ENCODE results near the gene PLEKHH2. TPM values are rescaled to one million over a fixed set of nuclear protein-coding genes. Genes with fewer than 3 reads are reported as not detected.
"Not testable (repeated sequence)": the region's sequence is repeated elsewhere in the genome, so short reads cannot be mapped to it uniquely, and the experiment has no call there.

PLEKHH2 gene
- total and polyA plus RNA-seq, 5 experiments from 2014 or later, result 0.13 to 6.4 (median 3.3) TPM; not detected in 1

DNA sequence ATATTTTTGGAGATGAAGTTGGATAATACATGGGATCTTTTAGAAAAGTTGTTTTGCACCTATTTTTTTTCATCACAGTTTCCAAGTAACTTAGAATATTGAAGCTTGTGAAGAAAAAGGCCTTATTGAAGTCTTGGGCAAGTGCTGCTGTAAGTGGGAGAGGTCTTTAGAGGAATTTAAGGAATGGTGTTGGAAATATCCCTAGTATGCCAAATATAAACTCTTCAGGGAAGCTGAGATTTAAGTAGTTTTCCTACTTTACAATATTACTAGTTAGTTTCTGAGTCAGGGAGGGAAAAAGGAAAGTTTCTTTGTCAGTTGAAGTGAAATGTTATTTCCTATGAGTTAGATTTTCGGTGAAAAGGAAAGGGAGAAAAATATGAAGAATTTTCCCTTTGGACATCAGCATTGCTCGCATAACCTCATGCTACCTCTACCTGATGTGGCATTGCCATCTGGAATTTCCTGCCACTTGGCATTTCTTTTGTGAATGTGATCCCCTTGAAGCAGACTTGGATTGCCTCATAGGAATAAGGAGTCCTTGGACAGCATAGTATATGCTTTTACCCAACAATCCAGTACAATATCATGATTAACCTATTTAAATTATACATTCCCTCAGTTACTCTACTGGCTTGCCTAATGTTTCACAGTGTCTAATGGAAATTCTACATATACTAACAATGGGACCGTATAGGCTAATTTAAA, 12.1 kb downstream of the PLEKHH2 start:
- ATAC-seq (no peak), DNase-seq (no peak)
- H3K27ac Mint-ChIP-seq, result no peak overlapping the region
- peaks cover 2 to 18% (median 4%) of the 10 kb centered on the region in 5 donors for H3K27me3 Mint-ChIP-seq
- POLR2A ChIA-PET, result no interaction called here
- H3K36me3 Mint-ChIP-seq, result peaks cover 0 to 10% (median 4%) of the 10 kb centered on the region in 3 donors
- H3K4me1 Mint-ChIP-seq, result no peaks in the 10 kb centered on the region
- no peaks in the 10 kb centered on the region for H3K9me3 Mint-ChIP-seq
- no peak overlapping the region for H3K4me3 Mint-ChIP-seq

DNA sequence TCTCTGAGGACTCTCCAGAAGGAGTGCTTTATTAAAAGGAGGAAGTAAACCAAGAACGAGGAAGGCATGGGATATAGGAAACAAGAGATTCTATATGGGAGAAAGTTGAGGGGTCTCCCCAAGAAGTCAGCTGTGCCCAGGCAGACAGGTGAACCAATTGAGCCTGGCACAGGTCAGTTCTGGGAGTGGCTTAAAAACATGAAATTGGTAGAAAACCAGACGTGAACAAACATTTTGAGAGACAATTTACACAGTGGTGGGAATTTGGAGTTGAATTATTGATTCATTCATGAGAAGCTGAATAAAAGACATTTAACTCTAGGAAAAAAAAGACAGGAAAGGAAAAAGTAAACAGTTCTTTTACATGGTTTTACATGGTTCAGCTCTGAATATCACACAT, 16.4 kb downstream of the PLEKHH2 start:
- peaks cover 3 to 18% (median 5%) of the 10 kb centered on the region in 5 donors for H3K27me3 Mint-ChIP-seq
- DNase-seq (no peak), ATAC-seq (no peak)
- POLR2A ChIA-PET, result no interaction called here
- H3K36me3 Mint-ChIP-seq, result peaks cover 0 to 11% (median 10%) of the 10 kb centered on the region in 3 donors
- H3K27ac Mint-ChIP-seq, result no peak overlapping the region
- H3K4me1 Mint-ChIP-seq, result no peaks in the 10 kb centered on the region
- no peak overlapping the region for H3K4me3 Mint-ChIP-seq
- no peaks in the 10 kb centered on the region for H3K9me3 Mint-ChIP-seq

GRCh38 chr2:43657241-43657640, 20.2 kb downstream of the PLEKHH2 start:
- DNase-seq (no peak), ATAC-seq (no peak)
- Mint-ChIP-seq H3K36me3 (peaks cover 2 to 13% (median 10%) of the 10 kb centered on the region in 3 donors), H3K4me1 (no peaks in the 10 kb centered on the region), H3K4me3 (no peak overlapping the region), H3K27ac (no peak overlapping the region), H3K9me3 (peaks cover 0 to 5% (median 0%) of the 10 kb centered on the region in 9 donors), H3K27me3 (peaks cover 3 to 17% (median 5%) of the 10 kb centered on the region in 5 donors)
- POLR2A ChIA-PET, result no interaction called here

- POLR2A ChIA-PET, result no interaction called here
- Mint-ChIP-seq H3K9me3 (peaks cover 6 to 23% (median 11%) of the 10 kb centered on the region in 9 donors), H3K4me1 (peaks cover 2 to 9% (median 3%) of the 10 kb centered on the region in 4 donors), H3K27ac (peak overlapping the region in 1 of 10 donors; percentile 53), H3K27me3 (peaks cover 7 to 27% (median 9%) of the 10 kb centered on the region in 5 donors), H3K4me3 (peak overlapping the region; percentile 7 to 73 (median 60)), H3K36me3 (peaks cover 0 to 26% (median 2%) of the 10 kb centered on the region in 3 donors)
- DNase-seq, result no peak
- ATAC-seq, result no peak
Observed at GRCh38 chr2:43675646-43676321, 38.7 kb downstream of the PLEKHH2 start.

DNA sequence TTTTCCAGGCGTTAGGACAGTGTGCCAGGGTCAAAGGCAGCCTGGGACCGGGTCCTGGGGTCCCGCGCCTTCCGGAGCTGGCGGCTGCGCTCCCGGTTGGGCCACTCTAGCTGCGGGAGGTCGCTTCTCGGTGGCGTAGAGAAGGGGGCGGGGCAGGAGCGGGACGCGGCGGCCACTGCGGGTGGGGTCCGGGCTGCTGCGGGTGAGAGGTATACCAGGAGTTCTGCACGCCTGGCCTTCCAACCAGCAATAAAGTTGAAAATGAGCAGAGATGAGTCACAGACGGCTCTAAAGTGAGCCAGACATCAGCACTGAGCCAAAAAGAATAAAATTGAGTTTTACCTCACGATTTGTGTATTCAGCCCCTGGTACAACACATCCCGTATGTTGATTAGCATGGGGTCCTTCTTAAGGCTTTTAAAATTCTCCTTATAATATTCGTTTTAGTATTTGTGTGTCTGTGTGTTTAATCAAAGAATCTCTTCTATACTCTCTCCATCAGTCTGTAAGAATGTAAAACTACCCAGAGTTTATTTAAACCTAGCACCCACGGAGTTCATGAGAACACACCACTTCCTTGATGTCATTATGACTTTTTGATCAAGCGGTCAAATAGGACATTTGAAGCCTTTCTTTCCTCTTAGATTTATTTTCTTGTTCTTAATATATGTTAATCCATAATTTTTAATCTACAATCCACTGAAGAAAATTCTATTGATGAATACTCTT, 39.4 kb downstream of the PLEKHH2 start, which contains the start of gene C1GALT1C1L:
Gene C1GALT1C1L (minus strand): TSS at position 108 of the 729 bp plus-strand sequence. CDS start 107 bp downstream, at position 1.
- H3K4me3 Mint-ChIP-seq, result peak within 1 kb of the TSS; percentile 7 to 73 (median 60)
- DNase-seq (peak in 6 of 10 donors; percentile 2 to 23 (median 14)), ATAC-seq (peak; percentile 66 to 76)
- peaks cover 6 to 23% (median 11%) of the 10 kb centered on the region in 9 donors for H3K9me3 Mint-ChIP-seq
- peak within 1 kb of the TSS in 1 of 10 donors; percentile 53 for H3K27ac Mint-ChIP-seq
- POLR2A ChIA-PET, result no interaction called here
- H3K4me1 Mint-ChIP-seq, result peaks cover 2 to 9% (median 3%) of the 10 kb centered on the region in 4 donors
- peaks cover 6 to 27% (median 10%) of the 10 kb centered on the region in 5 donors for H3K27me3 Mint-ChIP-seq
- H3K36me3 Mint-ChIP-seq, result peaks cover 0 to 24% (median 2%) of the 10 kb centered on the region in 3 donors

GRCh38 chr2:43677783-43678182, 40.7 kb downstream of the PLEKHH2 start:
- Mint-ChIP-seq H3K9me3 (peaks cover 0 to 10% (median 2%) of the 10 kb centered on the region in 9 donors), H3K36me3 (peaks cover 0 to 11% (median 0%) of the 10 kb centered on the region in 3 donors), H3K27me3 (peaks cover 0 to 19% (median 9%) of the 10 kb centered on the region in 5 donors)
- H3K27ac Mint-ChIP-seq, H3K4me3 Mint-ChIP-seq, POLR2A ChIA-PET, H3K4me1 Mint-ChIP-seq, ATAC-seq, DNase-seq: not testable (repeated sequence)

DNA sequence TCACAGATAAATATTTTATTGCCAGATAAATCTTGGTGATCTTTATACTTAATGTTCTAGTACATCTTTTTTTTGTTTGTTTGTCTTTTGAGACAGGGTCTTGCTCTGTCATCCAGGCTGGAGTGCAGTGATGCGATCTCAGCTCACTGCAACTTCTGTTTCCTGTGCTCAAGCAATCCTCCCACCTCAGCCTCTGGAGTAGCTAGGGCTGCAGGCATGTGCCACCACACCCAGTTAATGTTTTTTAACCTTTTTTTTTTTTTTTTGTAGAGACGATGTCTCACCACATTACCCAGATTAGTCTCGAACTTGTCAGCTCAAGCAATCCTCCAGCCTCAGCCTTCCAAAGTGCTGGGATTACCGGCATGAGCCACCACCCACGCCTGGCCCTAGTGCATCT, 48.3 kb downstream of the PLEKHH2 start:
- H3K4me3 Mint-ChIP-seq, result no peak overlapping the region
- no peaks in the 10 kb centered on the region for H3K36me3 Mint-ChIP-seq
- H3K27me3 Mint-ChIP-seq, result peaks cover 0 to 8% (median 4%) of the 10 kb centered on the region in 5 donors
- no peaks in the 10 kb centered on the region for H3K9me3 Mint-ChIP-seq
- peak overlapping the region in 1 of 10 donors; percentile 71 for H3K27ac Mint-ChIP-seq
- ATAC-seq (no peak), DNase-seq (no peak)
- H3K4me1 Mint-ChIP-seq, result peaks cover 0 to 15% (median 7%) of the 10 kb centered on the region in 4 donors
- POLR2A ChIA-PET, result interaction anchor here (0.6 kb wide), 2 partner anchors 55 to 528 kb away, joined by 3 to 5 read pairs; no protein-coding TSS in a partner anchor

DNA sequence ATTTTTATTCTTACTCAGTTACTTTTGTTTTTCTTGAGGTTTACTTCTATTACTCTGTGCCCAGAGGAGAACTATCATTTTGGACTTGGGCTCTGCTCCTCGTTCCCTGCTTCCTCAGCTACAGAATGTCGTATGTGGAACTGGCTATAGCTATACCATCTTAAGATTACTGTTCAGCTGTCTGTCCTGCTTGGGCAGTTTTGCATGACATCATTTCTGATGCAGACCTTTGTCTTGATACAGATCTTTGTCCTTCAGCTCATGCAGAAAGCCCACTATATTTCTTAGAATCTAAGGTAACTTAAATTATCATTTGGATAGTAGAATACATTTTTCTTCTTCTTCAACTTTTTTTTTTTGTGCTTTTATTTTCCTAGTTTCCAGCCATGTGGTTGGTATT, 52.9 kb downstream of the PLEKHH2 start:
- ATAC-seq (no peak), DNase-seq (no peak)
- Mint-ChIP-seq H3K9me3 (peaks cover 0 to 2% (median 0%) of the 10 kb centered on the region in 9 donors), H3K4me1 (peaks cover 0 to 10% (median 6%) of the 10 kb centered on the region in 4 donors), H3K36me3 (peaks cover 3 to 5% (median 3%) of the 10 kb centered on the region in 3 donors), H3K27me3 (peaks cover 2 to 11% (median 6%) of the 10 kb centered on the region in 5 donors), H3K4me3 (no peak overlapping the region), H3K27ac (no peak overlapping the region)
- POLR2A ChIA-PET, result interaction anchor here (0.5 kb wide), 1 partner anchor 50 kb away, joined by 4 read pairs; no protein-coding TSS in a partner anchor

GRCh38 chr2:43692428-43692994, 55.5 kb downstream of the PLEKHH2 start:
- H3K27me3 Mint-ChIP-seq, result peaks cover 2 to 11% (median 6%) of the 10 kb centered on the region in 5 donors
- no peak for DNase-seq

DNA sequence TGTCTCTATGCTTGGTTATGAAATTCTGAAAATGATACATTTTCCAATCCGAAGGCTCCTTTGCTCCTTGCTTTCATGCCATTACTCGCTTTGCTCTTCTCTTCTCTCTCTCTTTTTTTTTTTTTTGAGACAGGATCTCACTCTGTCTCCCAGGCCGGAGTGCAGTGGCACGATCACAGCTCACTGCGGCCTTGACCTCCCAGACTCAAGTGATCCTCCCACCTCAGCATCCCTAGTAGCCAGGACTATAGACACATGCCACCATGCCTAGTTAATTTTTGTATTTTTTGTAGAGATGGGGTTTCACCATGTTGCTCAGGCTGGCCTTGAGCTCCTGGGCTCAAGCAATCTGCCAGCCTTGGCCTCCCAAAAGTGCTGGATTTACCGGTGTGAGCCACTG, 61.1 kb downstream of the PLEKHH2 start:
- not testable (repeated sequence) for ATAC-seq, H3K4me3 Mint-ChIP-seq

More at GRCh38 chr2:43692428-43692994, 55.5 kb downstream of the PLEKHH2 start:
- no peak for ATAC-seq
- Mint-ChIP-seq H3K9me3 (peaks cover 0 to 2% (median 0%) of the 10 kb centered on the region in 9 donors), H3K4me3 (no peak overlapping the region), H3K4me1 (no peaks in the 10 kb centered on the region), H3K27ac (no peak overlapping the region), H3K36me3 (peaks cover 3 to 5% (median 5%) of the 10 kb centered on the region in 3 donors)
- POLR2A ChIA-PET, result no interaction called here

GRCh38 chr2:43699761-43700160, 62.7 kb downstream of the PLEKHH2 start:
- Mint-ChIP-seq H3K36me3 (peaks cover 0 to 3% (median 3%) of the 10 kb centered on the region in 3 donors), H3K9me3 (no peaks in the 10 kb centered on the region), H3K27ac (no peak overlapping the region), H3K4me1 (no peaks in the 10 kb centered on the region), H3K4me3 (no peak overlapping the region), H3K27me3 (peaks cover 0 to 20% (median 7%) of the 10 kb centered on the region in 5 donors)
- no peak for DNase-seq
- no peak for ATAC-seq
- POLR2A ChIA-PET, result no interaction called here

More for the DNA sequence above, 61.1 kb downstream of the PLEKHH2 start:
- H3K36me3 Mint-ChIP-seq, H3K9me3 Mint-ChIP-seq, H3K4me1 Mint-ChIP-seq, POLR2A ChIA-PET, DNase-seq, H3K27me3 Mint-ChIP-seq: not testable (repeated sequence)
- H3K27ac Mint-ChIP-seq, result peak overlapping the region in 1 of 10 donors; percentile 67

DNA sequence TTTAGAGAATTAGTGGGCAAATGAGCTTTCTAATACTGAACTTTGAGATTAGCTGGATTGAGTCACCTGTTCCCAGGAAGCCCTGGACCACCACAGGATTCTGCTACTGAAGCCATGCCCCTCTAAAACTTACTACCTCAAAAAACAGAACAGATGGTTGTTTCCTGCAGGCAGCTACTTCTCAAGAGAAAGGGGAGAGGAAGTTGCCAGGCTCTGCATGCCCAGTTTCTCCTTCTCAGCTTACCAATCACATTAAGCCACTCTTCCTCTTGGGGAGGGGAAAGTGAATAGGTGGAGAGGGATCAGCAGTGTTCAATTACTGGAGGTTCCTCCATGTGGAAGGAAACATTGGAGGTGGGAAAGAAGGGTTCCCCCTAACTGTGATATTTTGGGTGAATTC, 64.1 kb downstream of the PLEKHH2 start:
- POLR2A ChIA-PET, result no interaction called here
- H3K27ac Mint-ChIP-seq, result no peak overlapping the region
- ATAC-seq, result no peak
- DNase-seq, result no peak
- H3K4me1 Mint-ChIP-seq, result no peaks in the 10 kb centered on the region
- H3K36me3 Mint-ChIP-seq, result peaks cover 0 to 3% (median 3%) of the 10 kb centered on the region in 3 donors
- peaks cover 0 to 20% (median 7%) of the 10 kb centered on the region in 5 donors for H3K27me3 Mint-ChIP-seq
- H3K9me3 Mint-ChIP-seq, result no peaks in the 10 kb centered on the region
- no peak overlapping the region for H3K4me3 Mint-ChIP-seq

All from naive thymus-derived CD8-positive, alpha-beta T cell (primary cell).